Stimulated activated CD8-positive, alpha-beta memory T cell treated with anti-CD3 and anti-CD28 coated beads, Interleukin-12 subunit alpha, Interleukin-12 subunit beta, amount 100 ng/mL, for 1 hour (primary cell): Measurements from ENCODE around the gene AHCYL2.
"Not testable (repeated sequence)": the region's sequence is repeated elsewhere in the genome, so short reads cannot be mapped to it uniquely, and the experiment has no call there.

ENCODE experiments used
- DNase-seq: peaks from one replicate; pipeline ENCODE4 v3.0.0-alpha.2; 2020; ENCODE audit warnings: low read depth

AHCYL2 gene

GRCh38 chr7:129426482-129426881 is 201.7 kb downstream of the AHCYL2 start:
- DNase-seq, result no peak

- DNase-seq, result no peak
Measured at GRCh38 chr7:129427526-129428045, 202.8 kb downstream of the AHCYL2 start.

GRCh38 chr7:129431911-129432643 is 207.2 kb downstream of the AHCYL2 start:
- DNase-seq, result no peak

GRCh38 chr7:129433847-129434674 is 209.2 kb downstream of the AHCYL2 start, which contains the start of gene STRIP2:
TSS of gene STRIP2 (plus strand) at chr7:129434432. CDS start at chr7:129434473, 41 bp downstream.
- DNase-seq, result peak; percentile 81

GRCh38 chr7:129434675-129435318 is 210.0 kb downstream of the AHCYL2 start:
- DNase-seq, result no peak

- DNase-seq, result no peak
Measured at GRCh38 chr7:129435414-129435829, 210.6 kb downstream of the AHCYL2 start.

GRCh38 chr7:129436335-129436923 is 211.6 kb downstream of the AHCYL2 start:
- no peak for DNase-seq

- DNase-seq, result no peak
Measured at GRCh38 chr7:129437190-129437589, 212.4 kb downstream of the AHCYL2 start.

- no peak for DNase-seq
Measured at GRCh38 chr7:129438281-129438838, 213.5 kb downstream of the AHCYL2 start.

GRCh38 chr7:129438839-129439651 is 214.2 kb downstream of the AHCYL2 start:
- DNase-seq, result no peak

- DNase-seq, result no peak
Measured at GRCh38 chr7:129439963-129440625, 215.3 kb downstream of the AHCYL2 start.

- DNase-seq, result no peak
Measured at GRCh38 chr7:129443612-129444011, 218.8 kb downstream of the AHCYL2 start.

GRCh38 chr7:129444776-129445175 is 219.9 kb downstream of the AHCYL2 start:
- DNase-seq, result not testable (repeated sequence)

- DNase-seq, result not testable (repeated sequence)
Measured at GRCh38 chr7:129446925-129447324, 222.1 kb downstream of the AHCYL2 start.

GRCh38 chr7:129447445-129447844 is 222.6 kb downstream of the AHCYL2 start:
- not testable (repeated sequence) for DNase-seq

- not testable (repeated sequence) for DNase-seq
Measured at GRCh38 chr7:129448608-129449007, 223.8 kb downstream of the AHCYL2 start.

GRCh38 chr7:129450295-129450694 is 225.5 kb downstream of the AHCYL2 start:
- DNase-seq, result no peak

GRCh38 chr7:129452589-129453231 is 227.9 kb downstream of the AHCYL2 start:
- no peak for DNase-seq

GRCh38 chr7:129453510-129454248 is 228.8 kb downstream of the AHCYL2 start:
- no peak for DNase-seq
